GM18505 (cell line): Measurements from ENCODE around the gene ARMC5.
"Not testable (repeated sequence)": the region's sequence is repeated elsewhere in the genome, so short reads cannot be mapped to it uniquely, and the experiment has no call there.

Experiments used
- ATAC-seq: cut with Tn5 transposase; IDR thresholded peaks from one replicate; pipeline ENCODE4 v1.9.1; 2021; ENCODE audit not compliant: unreplicated experiment
- POLR2A ChIP-seq: IDR thresholded peaks from 4 replicates; pipeline ENCODE4 v1.6.1; 2011; ENCODE audit warnings: borderline replicate concordance; ENCODE audit not compliant: insufficient read depth, insufficient read length; ENCODE audit errors: extremely low read depth

The ARMC5 gene

DNA sequence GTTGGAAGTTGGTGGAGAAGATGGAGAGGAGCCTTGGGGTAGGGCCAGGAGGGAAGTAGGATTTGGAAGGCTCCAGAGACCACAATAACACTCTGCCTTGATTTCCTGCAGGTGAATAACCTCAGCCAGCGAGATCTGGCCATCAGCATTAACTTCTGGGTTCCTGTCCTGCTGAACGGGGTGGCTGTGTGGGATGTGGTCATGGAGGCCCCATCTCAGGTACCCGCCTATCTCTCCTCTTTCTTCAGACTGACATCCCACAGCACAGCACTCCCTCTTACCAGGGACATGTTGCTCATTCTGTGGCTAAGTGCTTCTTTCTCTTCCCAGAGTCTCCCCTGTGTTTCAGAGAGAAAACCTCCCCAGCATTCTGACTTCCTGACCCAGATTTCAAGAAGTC is 36.1 kb upstream of the ARMC5 start:
- no peak for ATAC-seq
- no peak for TF ChIP-seq POLR2A

DNA sequence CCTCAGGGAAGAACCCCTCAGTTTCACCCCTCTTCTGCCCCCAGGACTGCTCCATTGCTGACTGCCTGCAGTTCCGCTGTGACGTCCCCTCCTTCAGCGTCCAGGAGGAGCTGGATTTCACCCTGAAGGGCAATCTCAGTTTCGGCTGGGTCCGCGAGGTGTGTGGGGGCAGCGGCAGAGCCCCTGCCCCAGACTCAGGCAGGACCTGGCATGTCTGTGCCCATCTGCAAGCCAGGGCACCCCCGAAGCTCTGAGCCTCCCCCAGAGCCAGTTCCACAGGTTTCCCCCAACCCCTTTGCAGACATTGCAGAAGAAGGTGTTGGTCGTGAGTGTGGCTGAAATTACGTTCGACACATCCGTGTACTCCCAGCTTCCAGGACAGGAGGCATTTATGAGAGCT is 35.5 kb upstream of the ARMC5 start:
- ATAC-seq = no peak
- no peak for TF ChIP-seq POLR2A

DNA sequence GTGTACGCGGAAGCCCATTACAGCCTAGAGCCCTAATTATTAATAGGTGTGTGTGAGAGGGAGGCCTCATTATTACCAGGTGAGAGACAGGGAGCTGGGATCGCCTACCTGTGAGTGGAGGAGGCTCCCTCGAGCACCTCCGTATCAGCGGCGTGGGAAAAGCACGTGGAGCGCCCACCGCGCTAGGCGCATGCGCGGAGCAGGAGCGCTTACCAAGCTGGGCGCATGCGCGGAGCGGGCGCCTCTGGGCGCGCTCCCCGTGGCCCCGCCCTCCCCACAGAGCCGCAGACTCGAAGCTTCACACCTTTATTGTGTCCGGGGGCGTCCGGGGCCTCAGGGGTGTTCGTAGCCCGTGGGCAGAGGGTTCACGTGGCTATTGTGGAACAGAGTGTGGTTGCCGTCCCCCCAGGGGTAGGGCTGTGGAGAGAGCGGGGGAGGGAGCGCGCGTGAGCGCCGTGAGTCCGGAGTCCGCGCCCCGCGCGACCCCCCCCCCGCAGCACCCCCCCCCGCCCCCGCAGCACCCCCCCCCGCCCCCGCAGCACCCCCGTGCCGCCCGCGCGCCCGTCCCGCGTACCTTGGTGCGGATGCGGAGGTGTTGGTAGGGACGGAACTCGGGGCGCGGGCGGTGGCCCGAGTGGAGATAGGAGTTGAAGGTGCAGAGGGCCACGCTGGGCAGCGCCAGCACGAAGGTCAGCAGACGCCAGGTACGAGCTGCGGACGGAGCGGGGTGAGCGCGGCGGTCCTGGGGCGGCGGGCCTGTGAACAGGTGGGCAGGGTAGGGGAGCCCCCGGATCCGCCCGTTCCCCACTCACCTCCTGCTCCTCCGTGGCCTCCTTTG is 31.6 kb upstream of the ARMC5 start:
- no peak for ATAC-seq
- no peak for TF ChIP-seq POLR2A

DNA sequence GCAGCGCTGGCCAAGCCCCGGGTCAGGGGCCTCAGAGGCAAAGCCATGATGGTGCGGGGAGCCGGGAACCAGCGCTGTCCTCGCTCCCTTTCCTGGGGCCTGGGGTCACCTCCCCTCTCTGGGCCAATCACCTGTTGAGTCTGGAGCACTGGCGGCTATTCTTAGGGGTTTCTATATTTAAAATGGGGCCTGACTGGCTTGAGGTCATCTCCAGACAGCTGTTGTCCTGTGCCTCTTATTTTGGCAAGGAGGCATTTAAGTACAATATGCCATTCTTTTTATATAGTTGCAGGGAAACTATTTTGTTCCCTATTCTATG is 31.1 kb upstream of the ARMC5 start, which contains the start of gene COX6A2:
Gene COX6A2 (minus strand): TSS at position 82 of the 319 bp plus-strand sequence. CDS start 35 bp downstream, at position 47.
- no peak for TF ChIP-seq POLR2A

DNA sequence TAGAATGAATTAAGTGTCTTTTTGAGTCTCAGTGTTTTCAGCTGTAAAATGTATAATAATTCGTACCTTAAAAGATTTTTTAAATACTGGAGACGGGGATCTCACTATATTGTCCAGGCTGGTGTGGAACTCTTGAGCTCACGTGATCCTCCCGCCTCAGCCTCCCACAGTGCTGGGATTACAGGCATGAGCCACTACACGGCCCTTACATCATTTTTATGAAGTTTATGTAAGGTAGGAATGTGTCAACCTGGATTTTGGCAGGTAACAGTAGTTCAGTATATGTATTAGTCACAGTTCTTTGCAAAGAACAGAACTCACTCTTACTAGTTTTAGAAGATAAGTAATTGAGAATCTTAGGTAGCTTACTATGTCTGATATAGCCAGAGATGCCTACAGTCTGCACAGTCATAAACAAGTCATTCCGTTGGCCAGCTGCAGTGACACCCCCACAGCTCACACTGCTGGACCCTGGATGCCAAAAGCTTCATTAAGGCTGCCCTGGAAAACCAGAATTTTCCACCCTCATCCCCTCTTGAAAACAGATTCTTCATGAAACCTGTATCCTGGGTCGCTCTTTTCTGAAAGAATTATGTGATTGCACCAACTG is 30.6 kb upstream of the ARMC5 start:
- TF ChIP-seq POLR2A = no peak

More for the DNA sequence above, 31.1 kb upstream of the ARMC5 start, which contains the start of gene COX6A2:
- no peak for ATAC-seq

DNA sequence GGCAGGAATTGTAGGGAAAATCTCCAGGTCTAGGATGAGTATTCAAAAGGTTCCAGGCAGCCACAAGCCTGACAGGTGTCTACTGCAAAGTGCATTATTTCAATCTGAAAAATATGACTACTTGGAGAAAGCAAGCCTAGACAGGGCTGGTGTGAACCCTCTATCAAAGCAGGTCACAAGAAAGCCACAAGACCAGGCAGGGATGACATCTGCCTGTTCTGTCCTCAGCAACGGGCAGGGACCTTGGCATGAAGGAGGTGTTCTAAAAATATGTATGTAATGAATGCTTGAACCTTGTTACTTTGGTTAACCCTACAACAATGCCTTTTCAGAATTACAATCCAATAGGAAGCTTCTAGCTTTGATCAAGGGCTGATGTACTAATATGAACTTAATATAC is 30.0 kb upstream of the ARMC5 start:
- TF ChIP-seq POLR2A = no peak
- ATAC-seq = no peak

More for the DNA sequence above, 30.6 kb upstream of the ARMC5 start:
- ATAC-seq = no peak

DNA sequence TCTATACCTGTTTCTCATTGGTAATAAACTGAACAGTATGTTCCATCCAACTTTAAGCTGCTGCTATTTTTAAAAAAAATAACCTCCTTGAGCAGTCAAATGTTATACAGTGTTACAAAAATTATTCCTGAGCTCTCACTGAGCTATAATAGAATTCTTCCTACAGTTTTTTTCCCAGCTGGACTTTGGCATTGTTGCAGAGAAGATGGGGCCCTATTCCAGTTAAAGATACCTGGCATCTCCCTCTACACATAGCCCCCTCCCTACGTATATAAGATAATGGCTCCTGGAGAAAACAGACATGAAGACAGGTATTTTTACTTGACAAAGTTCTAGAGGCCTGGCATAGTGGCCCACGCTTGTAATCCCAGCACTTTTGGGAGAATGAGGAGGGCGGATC is 29.5 kb upstream of the ARMC5 start:
- TF ChIP-seq POLR2A = no peak
- ATAC-seq = no peak

DNA sequence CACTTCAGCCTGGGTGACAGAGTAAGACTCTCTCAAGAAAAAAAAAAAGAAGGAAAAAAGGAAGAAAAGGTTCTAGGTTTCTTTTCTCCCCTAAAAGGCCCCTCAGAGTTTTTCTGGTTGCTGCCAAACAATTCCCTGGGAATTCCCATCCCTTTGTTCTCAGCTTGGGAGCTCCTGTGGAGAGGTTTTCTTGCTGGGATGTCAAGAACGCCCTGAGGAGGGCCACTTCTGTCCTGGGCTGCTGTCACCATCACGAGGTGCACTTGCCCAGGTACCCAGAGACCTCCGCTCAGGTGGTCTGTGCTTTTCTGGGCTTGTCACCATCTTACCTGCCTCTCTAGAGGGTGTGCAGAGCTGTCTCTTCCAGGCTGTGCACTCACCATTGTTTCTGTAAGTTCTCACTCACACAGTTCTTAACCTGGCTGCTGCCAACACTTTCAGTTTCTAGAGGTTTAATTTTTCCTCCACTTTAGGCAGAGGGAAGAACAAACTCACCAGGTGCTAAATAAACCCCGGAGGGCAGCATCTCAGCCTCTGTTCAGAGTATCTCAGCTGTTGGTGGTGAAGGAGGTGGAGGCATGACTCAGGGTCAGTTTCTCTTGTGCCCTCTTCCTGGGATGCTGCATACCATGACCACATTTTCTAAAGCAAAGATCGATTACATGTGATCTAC is 28.8 kb upstream of the ARMC5 start:
- no peak for TF ChIP-seq POLR2A
- no peak for ATAC-seq

DNA sequence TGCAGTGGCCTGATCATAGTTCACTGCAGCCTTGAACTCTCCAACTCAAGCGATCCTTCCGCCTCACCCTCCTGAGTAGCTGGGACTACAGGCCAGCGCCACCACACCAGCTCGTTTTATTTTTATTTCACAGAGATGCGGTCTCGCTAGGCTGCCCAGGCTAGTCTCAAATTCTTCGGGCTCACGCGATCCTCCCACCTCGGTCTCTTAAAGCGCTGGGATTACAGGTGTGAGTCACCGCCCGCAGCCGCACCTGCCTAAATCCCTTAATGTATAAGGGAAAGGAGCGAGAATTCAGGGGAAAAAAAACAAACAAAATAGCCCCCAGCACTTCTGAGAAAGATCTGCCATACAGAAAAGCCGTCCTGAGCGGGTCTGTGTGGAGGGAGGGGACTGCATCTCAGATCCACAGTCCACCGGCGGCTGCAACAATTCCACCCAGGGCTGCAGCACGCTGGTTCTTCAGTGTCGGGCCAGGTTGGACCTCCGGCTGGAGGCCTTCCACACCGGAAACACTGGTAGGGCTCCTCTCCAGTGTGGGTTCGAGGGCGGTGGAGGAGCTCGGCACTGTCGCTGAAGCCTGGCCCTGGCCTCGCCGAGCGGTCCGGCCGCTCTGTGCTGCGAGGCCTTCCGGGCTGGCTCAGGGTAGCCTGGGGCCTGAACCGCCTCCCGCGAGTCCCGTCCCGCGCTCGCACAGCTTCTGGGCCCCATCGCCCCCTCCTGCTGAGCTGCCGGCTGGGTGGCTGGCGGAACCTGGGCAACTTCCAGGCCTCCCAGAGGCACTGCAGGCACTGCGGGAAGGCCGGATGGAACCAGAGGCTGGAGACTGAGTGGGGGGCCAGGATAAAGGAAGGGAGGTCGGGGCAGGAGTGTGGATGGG is 23.7 kb upstream of the ARMC5 start:
- TF ChIP-seq POLR2A = no peak
- no peak for ATAC-seq

DNA sequence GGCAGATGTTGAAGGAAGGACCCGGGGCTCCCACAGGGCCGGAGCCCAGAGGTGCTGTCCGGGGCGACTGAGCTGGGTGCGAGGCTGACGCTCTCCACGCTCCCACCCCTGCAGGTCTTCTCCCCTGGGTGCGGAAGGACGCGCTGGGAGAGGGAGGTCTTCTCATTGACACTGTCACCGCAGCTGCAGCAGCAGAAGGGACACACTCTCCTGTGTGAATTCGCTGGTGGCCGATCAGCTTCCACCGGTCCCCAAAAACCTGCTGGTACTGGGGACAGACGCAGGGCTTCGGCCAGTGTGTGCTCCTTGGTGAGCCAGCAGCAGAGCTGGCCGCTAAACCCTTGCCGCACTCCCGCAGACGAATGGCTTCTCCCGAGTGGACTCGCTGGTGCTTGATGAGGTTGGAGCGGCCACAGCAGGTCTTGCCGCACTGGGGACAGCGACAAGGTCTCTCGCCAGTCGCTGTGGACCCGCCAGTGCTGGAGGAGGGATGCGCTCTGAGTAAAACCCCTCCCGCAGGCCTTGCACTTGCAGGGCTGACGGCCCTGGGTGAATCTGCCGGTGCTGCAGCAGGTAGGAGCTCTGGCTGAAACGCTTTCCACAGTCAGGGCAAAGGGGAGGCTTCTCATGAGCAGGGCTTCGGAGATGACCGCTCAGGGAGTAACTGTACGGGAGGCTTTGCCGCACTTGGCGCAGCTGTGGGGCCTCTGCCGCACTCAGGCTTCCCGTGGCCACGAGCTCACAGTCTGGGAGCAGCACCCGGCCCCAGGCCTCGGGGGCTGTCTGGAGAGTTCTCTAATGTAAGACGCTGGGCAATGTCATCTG is 22.9 kb upstream of the ARMC5 start:
- ATAC-seq = no peak
- no peak for TF ChIP-seq POLR2A

DNA sequence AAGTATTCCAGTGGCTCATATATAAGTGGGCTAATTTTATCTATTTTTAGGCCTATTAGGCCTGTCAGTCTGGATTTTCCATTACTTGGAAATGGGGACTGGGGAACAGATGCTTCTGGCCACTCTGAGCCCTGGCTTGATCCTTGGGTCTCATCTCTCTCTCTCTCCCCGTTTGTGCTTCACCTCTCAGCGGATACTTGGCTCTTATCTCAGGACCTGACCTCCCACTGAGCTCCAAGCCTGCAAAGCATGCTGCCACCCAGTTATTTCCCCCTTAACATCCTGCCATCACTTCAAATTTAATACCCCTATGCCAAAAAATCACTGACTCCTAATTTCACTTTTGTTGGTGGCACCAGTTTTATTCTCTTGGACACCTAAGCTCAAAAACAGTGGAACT is 20.9 kb upstream of the ARMC5 start:
- TF ChIP-seq POLR2A = no peak
- no peak for ATAC-seq

DNA sequence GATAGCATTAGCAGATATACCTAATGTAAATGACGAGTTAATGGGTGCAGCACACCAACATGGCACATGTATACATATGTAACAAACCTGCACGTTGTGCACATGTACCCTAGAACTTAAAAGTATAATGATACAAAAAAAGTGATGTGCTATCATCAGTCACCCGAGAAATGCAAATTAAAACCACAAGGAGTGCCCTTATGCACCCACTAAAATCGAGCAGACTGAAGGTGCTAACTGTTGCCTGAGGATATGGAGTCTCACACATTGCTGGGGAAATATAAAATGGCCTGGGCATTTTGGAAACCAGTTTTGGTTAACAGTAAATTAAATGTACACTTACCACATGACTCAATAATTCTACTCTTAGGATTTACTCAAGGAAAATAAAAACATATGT is 20.3 kb upstream of the ARMC5 start:
- ATAC-seq = not testable (repeated sequence)
